Subcutaneous adipose tissue (tissue), 4 donors: ENCODE measurements around the gene RPL35A. TPM values are rescaled to one million over a fixed set of nuclear protein-coding genes. Genes with fewer than 3 reads are reported as not detected.

Source experiments
- total RNA-seq, 4 donors: library from RNA; depleted of rRNA; stranded (reverse); fragments of >200 nt; gene quantifications; one replicate each; pipeline ENCODE4 v1.1.0, GENCODE V29; 2016
- TF ChIP-seq, protein P1 (sequence below): fragments of 450-650 bp; IDR thresholded peaks from one replicate; pipeline ENCODE4 v1.5.1; 2016; ENCODE audit warnings: low read depth, mild to moderate bottlenecking, control low read depth, antibody characterized with exemption, moderate library complexity

Gene RPL35A
- total RNA-seq, 4 donors from 2014 or later = 578 to 880 (median 646) TPM

DNA sequence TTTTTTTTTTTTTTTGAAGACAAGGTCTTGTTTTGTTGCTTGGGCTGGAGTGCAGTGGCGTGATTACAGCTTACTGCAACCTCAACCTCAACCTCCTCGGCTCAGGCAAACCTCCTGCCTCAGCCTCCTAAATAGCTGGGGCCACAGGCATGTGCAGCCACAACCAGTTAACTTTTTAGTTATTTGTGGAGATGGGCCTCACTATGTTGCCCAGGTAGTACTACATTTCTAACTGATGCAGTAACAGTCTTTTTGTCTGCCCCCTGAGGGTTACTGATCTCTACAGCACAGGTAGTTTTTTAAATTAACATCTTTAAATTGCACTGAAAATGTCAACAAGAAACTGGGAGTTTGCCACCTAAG lies 6.6 kb downstream of the RPL35A start:
- TF ChIP-seq, protein P1, sequence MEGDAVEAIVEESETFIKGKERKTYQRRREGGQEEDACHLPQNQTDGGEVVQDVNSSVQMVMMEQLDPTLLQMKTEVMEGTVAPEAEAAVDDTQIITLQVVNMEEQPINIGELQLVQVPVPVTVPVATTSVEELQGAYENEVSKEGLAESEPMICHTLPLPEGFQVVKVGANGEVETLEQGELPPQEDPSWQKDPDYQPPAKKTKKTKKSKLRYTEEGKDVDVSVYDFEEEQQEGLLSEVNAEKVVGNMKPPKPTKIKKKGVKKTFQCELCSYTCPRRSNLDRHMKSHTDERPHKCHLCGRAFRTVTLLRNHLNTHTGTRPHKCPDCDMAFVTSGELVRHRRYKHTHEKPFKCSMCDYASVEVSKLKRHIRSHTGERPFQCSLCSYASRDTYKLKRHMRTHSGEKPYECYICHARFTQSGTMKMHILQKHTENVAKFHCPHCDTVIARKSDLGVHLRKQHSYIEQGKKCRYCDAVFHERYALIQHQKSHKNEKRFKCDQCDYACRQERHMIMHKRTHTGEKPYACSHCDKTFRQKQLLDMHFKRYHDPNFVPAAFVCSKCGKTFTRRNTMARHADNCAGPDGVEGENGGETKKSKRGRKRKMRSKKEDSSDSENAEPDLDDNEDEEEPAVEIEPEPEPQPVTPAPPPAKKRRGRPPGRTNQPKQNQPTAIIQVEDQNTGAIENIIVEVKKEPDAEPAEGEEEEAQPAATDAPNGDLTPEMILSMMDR = no peak

DNA sequence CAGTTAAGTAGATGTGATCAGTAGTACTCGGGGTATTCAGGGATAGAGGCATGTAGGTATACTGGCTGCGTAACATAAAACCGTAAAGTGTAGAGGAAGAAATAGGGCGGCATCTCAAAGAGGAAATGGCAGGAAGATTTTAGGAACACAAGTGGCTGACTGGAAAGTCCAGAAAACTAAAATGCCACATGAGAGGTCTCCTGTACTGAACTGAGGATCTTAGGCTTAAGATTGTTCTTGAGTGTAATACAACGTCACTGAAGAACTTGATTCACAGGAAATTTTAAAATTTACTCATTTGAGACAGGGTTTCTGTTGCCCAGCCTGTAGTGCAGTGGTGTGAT lies 7.8 kb downstream of the RPL35A start:
- TF ChIP-seq, protein P1 = no peak

DNA sequence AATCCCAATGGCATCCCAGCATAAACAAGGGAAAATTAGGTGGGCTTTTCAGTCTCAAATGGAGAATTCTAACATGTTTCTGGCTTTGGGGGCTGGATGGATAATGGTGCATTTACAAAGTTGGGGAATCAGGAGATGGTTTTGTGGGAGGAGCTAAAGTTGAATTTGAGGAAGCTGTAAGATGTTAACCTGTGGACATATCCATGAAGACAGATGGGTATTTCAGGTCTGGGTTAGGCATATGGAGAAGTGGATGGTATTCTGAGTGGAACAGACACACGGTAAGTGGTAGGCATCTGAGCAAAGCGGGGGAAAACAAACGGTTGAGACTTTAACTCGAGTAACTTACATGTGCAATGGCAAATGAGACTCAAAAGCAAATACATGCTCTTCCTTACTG lies 8.4 kb downstream of the RPL35A start:
- TF ChIP-seq, protein P1 = no peak

DNA sequence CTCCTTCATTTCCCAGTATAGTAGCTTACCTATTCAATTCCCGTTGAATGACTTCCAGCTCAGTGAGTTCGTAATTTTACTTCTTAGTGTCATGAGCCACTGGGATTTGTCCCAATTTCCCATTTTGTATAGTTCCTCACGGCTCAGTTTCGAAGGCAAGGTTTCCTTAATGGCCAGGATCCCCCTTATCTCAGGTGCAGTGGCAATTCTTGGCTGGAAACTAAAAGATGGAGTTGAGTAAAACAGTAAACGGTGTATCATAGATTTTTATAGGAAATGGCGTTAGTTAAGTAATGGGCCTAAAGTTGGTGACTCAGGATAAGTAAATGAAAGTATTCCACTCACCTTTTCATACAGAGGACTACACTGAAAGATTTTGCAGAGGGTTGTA lies 9.5 kb downstream of the RPL35A start:
- TF ChIP-seq, protein P1 = no peak

DNA sequence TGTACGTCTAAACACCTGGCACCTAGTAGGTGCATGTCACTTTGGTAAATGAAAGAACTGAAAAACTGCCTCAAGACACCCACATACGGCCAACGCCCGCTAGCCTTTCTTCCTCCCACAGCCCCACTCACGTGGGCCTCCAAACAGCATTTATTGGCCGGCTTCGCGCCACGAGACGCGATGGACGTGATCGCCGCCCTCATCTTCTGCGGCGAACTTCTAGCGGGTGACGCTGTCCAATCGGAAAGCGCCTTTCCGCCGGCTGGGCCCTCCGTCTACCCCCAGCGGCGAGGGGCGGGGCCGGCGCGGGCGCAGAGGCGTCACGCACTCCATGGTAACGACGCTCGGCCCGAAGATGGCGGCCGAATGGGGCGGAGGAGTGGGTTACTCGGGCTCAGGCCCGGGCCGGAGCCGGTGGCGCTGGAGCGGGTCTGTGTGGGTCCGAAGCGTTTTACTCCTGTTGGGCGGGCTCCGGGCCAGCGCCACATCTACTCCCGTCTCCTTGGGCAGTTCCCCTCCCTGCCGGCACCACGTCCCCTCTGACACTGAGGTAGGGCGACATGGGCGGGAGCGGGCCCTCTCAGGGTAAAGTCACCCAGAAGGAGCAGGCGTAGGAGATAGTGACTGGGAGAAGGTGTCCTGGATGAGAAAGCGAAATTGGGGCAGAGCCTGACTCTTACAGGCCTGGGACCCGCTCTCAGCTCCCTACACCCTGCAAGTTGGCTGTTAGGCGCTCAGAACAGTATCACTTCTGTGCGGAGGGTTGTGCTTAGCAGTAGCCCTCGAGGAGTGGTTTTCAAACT lies 10.1 kb downstream of the RPL35A start, which contains the start of gene LMLN:
Gene LMLN (plus strand): TSS at position 327 of the 803 bp plus-strand sequence. CDS start 29 bp downstream, at position 356.
- TF ChIP-seq, protein P1 = no peak

DNA sequence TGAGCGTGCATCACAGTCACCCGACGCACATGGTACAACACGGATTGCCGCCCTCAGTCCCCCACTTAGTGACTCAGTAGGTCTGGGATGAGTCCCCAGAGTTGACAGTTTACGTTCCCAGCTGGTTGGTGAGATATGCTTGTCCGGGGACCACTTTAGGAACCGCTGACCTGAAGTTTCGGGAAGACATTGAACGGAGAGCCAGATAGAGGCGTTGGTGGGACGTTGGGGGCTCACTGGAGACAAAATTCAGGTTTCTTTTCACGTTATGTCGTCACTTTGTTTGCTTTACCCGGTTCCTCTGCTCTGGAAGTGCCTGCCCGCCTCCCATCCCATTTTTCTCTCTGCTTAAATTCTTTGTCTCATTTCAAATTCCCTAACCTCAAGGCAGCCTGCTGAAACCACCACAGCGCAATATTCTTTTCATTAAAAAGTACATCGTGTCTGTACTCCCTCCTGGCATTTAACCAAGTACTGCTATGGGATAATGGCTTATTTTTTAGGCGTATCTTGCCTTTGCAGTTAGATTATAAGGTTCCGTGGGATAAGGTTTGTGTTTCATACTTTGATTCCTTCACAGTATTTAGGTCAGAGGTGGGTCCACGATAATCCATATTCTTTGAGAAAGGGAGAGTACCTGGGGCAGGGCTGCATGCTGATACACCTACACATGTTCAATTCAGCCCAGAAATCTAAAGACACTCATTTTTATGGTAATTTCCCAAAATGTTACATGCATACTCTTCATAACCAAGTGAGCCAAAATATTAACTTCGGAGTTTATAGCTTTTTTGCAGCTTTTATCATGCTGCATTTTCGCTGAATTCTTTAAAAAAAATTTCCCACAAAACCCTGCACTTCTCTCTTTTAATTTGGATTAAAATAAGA lies 10.9 kb downstream of the RPL35A start:
- TF ChIP-seq, protein P1 = no peak

DNA sequence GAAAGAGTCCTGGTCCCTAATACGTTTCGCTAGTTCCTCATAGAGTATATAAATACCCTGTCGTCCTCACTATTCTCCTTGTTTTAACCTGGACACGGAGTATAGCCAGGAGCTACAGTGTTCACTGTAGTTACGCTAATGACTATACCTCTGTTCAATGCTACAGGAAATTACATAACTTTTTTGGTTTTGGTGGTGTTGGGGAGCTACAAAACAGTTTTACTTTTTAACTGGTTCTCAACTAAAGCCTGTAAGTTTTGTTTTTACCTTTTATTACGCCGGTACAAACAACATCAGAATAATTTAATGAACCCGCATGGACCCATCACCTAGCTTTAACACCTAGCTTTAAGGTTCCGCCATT lies 11.6 kb downstream of the RPL35A start:
- TF ChIP-seq, protein P1 = no peak
